Measurements from ENCODE around the gene SNX1. TPM values are rescaled to one million over a fixed set of nuclear protein-coding genes. Genes with fewer than 3 reads are reported as not detected.

Gene SNX1
- total RNA-seq, 3 donors from 2014 or later (not counting 1 experiment from before 2014, with no cell fraction given) = 110 to 141 (median 111) TPM

DNA sequence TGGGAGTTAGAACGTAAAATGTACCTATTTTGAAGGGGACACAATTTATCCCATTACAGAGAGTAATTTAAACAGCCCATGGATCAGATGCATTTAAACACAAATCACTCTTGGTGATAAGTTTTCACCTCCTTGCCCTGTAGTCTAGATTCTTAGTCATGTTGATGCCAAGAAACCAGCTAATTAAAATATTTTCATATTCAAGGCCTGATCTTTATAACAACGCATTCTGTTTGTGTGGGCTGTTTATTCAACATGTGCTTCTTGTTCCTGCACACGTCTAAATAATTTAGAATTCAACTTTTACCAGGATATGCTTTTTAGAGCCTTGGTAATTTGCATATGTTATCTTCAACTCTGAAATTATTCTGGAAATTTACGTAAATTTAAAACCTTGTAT lies 25.8 kb downstream of the SNX1 start:
- Histone ChIP-seq H3K9me3 (ENCODE audit: control insufficient read depth, insufficient read depth, low read length) (no peaks in the 10 kb centered on the region), H3K4me3 (ENCODE audit: low read length) (no peak overlapping the region), H3K27me3 (ENCODE audit: control insufficient read depth, insufficient read depth, low read length) (no peaks in the 10 kb centered on the region), H3K27ac (ENCODE audit: low read length) (no peak overlapping the region), H3K4me1 (ENCODE audit: control insufficient read depth, insufficient read depth, low read length) (no peaks in the 10 kb centered on the region), H3K36me3 (ENCODE audit: control insufficient read depth, insufficient read depth, low read length) (peaks cover 84% of the 10 kb centered on the region)
- no peaks in the 10 kb centered on the region for H3K27me3 Mint-ChIP-seq (ENCODE audit: low read depth in 2 of 2)
- DNase-seq (no peak), ATAC-seq (no peak)
- peaks cover 8 to 9% of the 10 kb centered on the region in 2 donors for H3K4me1 Mint-ChIP-seq
- no peak overlapping the region for H3K4me3 Mint-ChIP-seq
- H3K9me3 Mint-ChIP-seq = no peaks in the 10 kb centered on the region
- intact Hi-C loops (cut with micrococcal nuclease) = no loop called here
- TF ChIP-seq CTCF (IDR thresholded peaks at IDR 0.05) = no peak
- peaks cover 16% of the 10 kb centered on the region for H3K36me3 Mint-ChIP-seq
- WGBS (ENCODE audit: insufficient coverage) = 100% methylated on average over 3 of the region's 4 CpGs
- no peak overlapping the region for H3K27ac Mint-ChIP-seq

- no peak for TF ChIP-seq CTCF (IDR thresholded peaks at IDR 0.05)
- Mint-ChIP-seq H3K4me1 (peaks cover 8 to 11% of the 10 kb centered on the region in 2 donors), H3K36me3 (peaks cover 22% of the 10 kb centered on the region), H3K9me3 (no peaks in the 10 kb centered on the region), H3K27ac (no peak overlapping the region), H3K27me3 (ENCODE audit: low read depth in 2 of 2) (no peaks in the 10 kb centered on the region), H3K4me3 (no peak overlapping the region)
- intact Hi-C loops (cut with micrococcal nuclease) = no loop called here
- Histone ChIP-seq H3K4me3 (ENCODE audit: low read length) (no peak overlapping the region), H3K4me1 (ENCODE audit: control insufficient read depth, insufficient read depth, low read length) (no peaks in the 10 kb centered on the region), H3K27me3 (ENCODE audit: control insufficient read depth, insufficient read depth, low read length) (no peaks in the 10 kb centered on the region), H3K27ac (ENCODE audit: low read length) (no peak overlapping the region), H3K9me3 (ENCODE audit: control insufficient read depth, insufficient read depth, low read length) (no peaks in the 10 kb centered on the region), H3K36me3 (ENCODE audit: control insufficient read depth, insufficient read depth, low read length) (peaks cover 84% of the 10 kb centered on the region)
- ATAC-seq (no peak), DNase-seq (no peak)
- 100% methylated on average over 1 of the region's 1 CpG for WGBS (ENCODE audit: insufficient coverage)
Measured at GRCh38 chr15:64122444-64122843, 26.7 kb downstream of the SNX1 start.

DNA sequence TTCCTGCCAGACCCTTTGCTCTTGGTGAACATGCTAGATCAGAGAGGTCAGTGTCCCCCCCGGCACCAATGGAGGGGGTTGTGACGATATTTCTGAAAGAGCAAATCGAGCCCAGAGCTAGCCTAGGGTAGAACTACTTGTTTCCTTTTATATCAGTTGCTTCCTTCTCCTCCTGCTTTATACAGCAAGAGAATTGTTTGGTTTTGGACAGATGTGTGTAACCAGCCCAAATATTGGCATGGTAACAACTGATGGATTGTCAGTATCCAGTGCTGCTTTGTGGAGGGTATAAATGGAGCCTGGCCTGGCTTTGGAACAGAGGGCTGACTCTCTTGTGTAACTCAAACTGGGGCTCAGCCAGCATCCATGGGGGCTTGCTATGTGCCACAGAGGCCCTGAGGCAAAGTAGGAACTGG lies 27.2 kb downstream of the SNX1 start:
- H3K36me3 ChIP-seq (ENCODE audit: control insufficient read depth, insufficient read depth, low read length) = peaks cover 84% of the 10 kb centered on the region
- Mint-ChIP-seq H3K27me3 (ENCODE audit: low read depth in 2 of 2) (no peaks in the 10 kb centered on the region), H3K4me3 (no peak overlapping the region), H3K27ac (no peak overlapping the region), H3K36me3 (peaks cover 26% of the 10 kb centered on the region), H3K4me1 (peaks cover 11 to 13% of the 10 kb centered on the region in 2 donors), H3K9me3 (no peaks in the 10 kb centered on the region)
- intact Hi-C loops (cut with micrococcal nuclease) = no loop called here
- no peak for ATAC-seq
- no peaks in the 10 kb centered on the region for H3K27me3 ChIP-seq (ENCODE audit: control insufficient read depth, insufficient read depth, low read length)
- H3K4me1 ChIP-seq (ENCODE audit: control insufficient read depth, insufficient read depth, low read length) = no peaks in the 10 kb centered on the region
- H3K27ac ChIP-seq (ENCODE audit: low read length) = no peak overlapping the region
- TF ChIP-seq CTCF (IDR thresholded peaks at IDR 0.05) = no peak
- 100% methylated on average over 2 of the region's 3 CpGs for WGBS (ENCODE audit: insufficient coverage)
- no peak overlapping the region for H3K4me3 ChIP-seq (ENCODE audit: low read length)
- DNase-seq = no peak
- H3K9me3 ChIP-seq (ENCODE audit: control insufficient read depth, insufficient read depth, low read length) = no peaks in the 10 kb centered on the region

DNA sequence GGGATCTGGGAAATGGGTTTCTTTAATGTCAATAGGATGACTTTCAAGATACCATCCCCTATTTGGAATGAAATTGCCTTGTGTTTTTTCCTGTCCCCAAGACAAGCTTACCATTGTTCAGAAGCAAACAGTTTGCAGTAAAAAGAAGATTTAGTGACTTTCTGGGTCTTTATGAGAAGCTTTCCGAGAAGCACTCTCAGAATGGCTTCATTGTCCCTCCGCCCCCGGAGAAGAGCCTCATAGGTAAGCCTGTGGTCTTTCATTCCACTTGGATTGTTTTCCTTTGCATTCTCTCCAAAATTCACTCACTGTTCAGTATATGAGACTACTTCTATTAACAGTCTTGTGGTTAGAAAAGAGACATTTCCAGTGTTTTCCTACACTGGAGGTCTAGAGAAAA lies 30.2 kb downstream of the SNX1 start:
- H3K27me3 ChIP-seq (ENCODE audit: control insufficient read depth, insufficient read depth, low read length) = no peaks in the 10 kb centered on the region
- no peak for ATAC-seq

More for the DNA sequence above, 30.2 kb downstream of the SNX1 start:
- H3K4me3 ChIP-seq (ENCODE audit: low read length) = no peak overlapping the region
- 64% methylated on average over 3 of the region's 3 CpGs for WGBS (ENCODE audit: insufficient coverage)
- H3K36me3 Mint-ChIP-seq = peaks cover 28% of the 10 kb centered on the region
- no peak overlapping the region for H3K27ac Mint-ChIP-seq
- no peaks in the 10 kb centered on the region for H3K4me1 ChIP-seq (ENCODE audit: control insufficient read depth, insufficient read depth, low read length)
- peaks cover 8 to 11% of the 10 kb centered on the region in 2 donors for H3K4me1 Mint-ChIP-seq
- H3K27ac ChIP-seq (ENCODE audit: low read length) = no peak overlapping the region
- intact Hi-C loops (cut with micrococcal nuclease) = no loop called here
- no peaks in the 10 kb centered on the region for H3K9me3 ChIP-seq (ENCODE audit: control insufficient read depth, insufficient read depth, low read length)
- no peak for TF ChIP-seq CTCF (IDR thresholded peaks at IDR 0.05)
- no peaks in the 10 kb centered on the region for H3K9me3 Mint-ChIP-seq
- peaks cover 85% of the 10 kb centered on the region for H3K36me3 ChIP-seq (ENCODE audit: control insufficient read depth, insufficient read depth, low read length)
- H3K4me3 Mint-ChIP-seq = no peak overlapping the region
- no peak for DNase-seq
- no peaks in the 10 kb centered on the region for H3K27me3 Mint-ChIP-seq (ENCODE audit: low read depth in 2 of 2)

Measured in natural killer cell (primary cell).